GM12878 (cell line): ENCODE measurements around the gene IGIP. TPM values are rescaled to one million over a fixed set of nuclear protein-coding genes. Genes with fewer than 3 reads are reported as not detected.

Experiments used
- ATAC-seq: fragments of 200-7000 bp; cut with Tn5 transposase; 3 replicates; pipeline ENCODE4 v1.9.1; 2020; ENCODE audit warnings: mild to moderate bottlenecking, moderate library complexity
- BruUV-seq: library from RNA; stranded (reverse); fragments of 400-500 nt; replicated peaks from 2 replicates; lab custom pipeline; 2021; lab: Mats Ljungman, UMichigan
- CTCF ChIA-PET: fragments of 300-600 bp; sonication (Branson Sonifier 250); formaldehyde crosslinking; extraction: SDS; loops from one replicate; lab custom pipeline; 2021; ENCODE audit warnings: inconsistent platforms; lab: Yijun Ruan, JAX
- POLR2A ChIA-PET: fragments of 350-600 bp; formaldehyde crosslinking; extraction: SDS; loops from one replicate; lab custom pipeline; 2021; ENCODE audit warnings: inconsistent platforms; lab: Charles Lee
- RAD21 ChIA-PET: fragments of 300-600 bp; sonication (Branson Sonifier 250); formaldehyde crosslinking; loops from one replicate; lab custom pipeline; 2023; ENCODE audit warnings: antibody characterized with exemption; ENCODE audit not compliant: unreplicated experiment; lab: Charles Lee
- SMC1A ChIA-PET: fragments of 300-600 bp; sonication (Branson Sonifier 250); formaldehyde crosslinking; loops from one replicate; lab custom pipeline; 2023; ENCODE audit not compliant: unreplicated experiment, uncharacterized antibody; lab: Charles Lee
- DNase-seq: peaks from one replicate; pipeline ENCODE4 v3.0.0-alpha.2; 2011; ENCODE audit warnings: low read depth, low spot score
- FAIRE-seq: peaks from 3 replicates; lab custom pipeline; 2011; peaks lifted over from hg19 to GRCh38; lab: Jason Lieb, UNC
- H2AFZ ChIP-seq: 2 replicates; pipeline ENCODE4 v1.6.0; 2011; ENCODE audit warnings: low read depth, low read length, control low read depth; ENCODE audit not compliant: control insufficient read depth
- H3K27ac ChIP-seq: 2 replicates; pipeline ENCODE4 v1.5.1; 2011; ENCODE audit warnings: control low read depth; ENCODE audit not compliant: control insufficient read depth, insufficient read depth
- H3K27me3 ChIP-seq, 2 experiments: replicated peaks in 1 of 2; 2 replicates each; pipeline versions ENCODE4 v1.6.0 to v1.6.1; 2011; ENCODE audit warnings: low read length in 1 of 2; ENCODE audit not compliant: control insufficient read depth in 2 of 2, insufficient read depth in 2 of 2
- H3K36me3 ChIP-seq, 2 experiments: 2 replicates each; pipeline ENCODE4 v1.5.1; 2011; ENCODE audit warnings: low read length in 1 of 2; ENCODE audit not compliant: control insufficient read depth in 2 of 2, insufficient read depth in 2 of 2
- H3K4me1 ChIP-seq: 2 replicates; pipeline ENCODE4 v1.6.1; 2011; ENCODE audit warnings: mild to moderate bottlenecking, low read length, moderate library complexity, mixed read lengths; ENCODE audit not compliant: control insufficient read depth, insufficient read depth
- H3K4me2 ChIP-seq: 2 replicates; pipeline ENCODE4 v1.6.0; 2011; ENCODE audit warnings: control low read depth; ENCODE audit not compliant: control insufficient read depth, insufficient read depth
- H3K4me3 ChIP-seq: fragments of 200-600 bp; sonication (generic); 2 replicates; pipeline ENCODE4 v1.5.1; 2016
- H3K79me2 ChIP-seq: 2 replicates; pipeline ENCODE4 v1.6.0; 2011; ENCODE audit warnings: low read length; ENCODE audit not compliant: control insufficient read depth, insufficient read depth
- H3K9ac ChIP-seq: 2 replicates; pipeline ENCODE4 v1.8.0; 2011; ENCODE audit warnings: low read length, control low read depth, mixed read lengths; ENCODE audit not compliant: control insufficient read depth, insufficient read depth
- H3K9me3 ChIP-seq: replicated peaks from 3 replicates; pipeline ENCODE4 v1.5.1; 2011; ENCODE audit warnings: mild to moderate bottlenecking, low read length; ENCODE audit not compliant: control insufficient read depth, insufficient read depth
- H4K20me1 ChIP-seq: 2 replicates; pipeline ENCODE4 v1.6.0; 2011; ENCODE audit not compliant: control insufficient read depth, insufficient read depth
- ETV6 ChIP-seq, 2 experiments: fragments of 450-650 bp in 1 of 2; IDR thresholded peaks in 1 of 2; conservative IDR thresholded peaks in 1 of 2; 2 replicates each; pipeline ENCODE4 v1.6.1; 2014; ENCODE audit warnings: antibody characterized with exemption in 1 of 2, borderline replicate concordance in 1 of 2, low read depth in 1 of 2, mild to moderate bottlenecking in 1 of 2, moderate library complexity in 1 of 2
- EZH2 ChIP-seq: IDR thresholded peaks from 2 replicates; pipeline ENCODE4 v1.6.1; 2012; ENCODE audit warnings: low read depth, mild to moderate bottlenecking, control low read depth, inconsistent platforms, low read length, borderline replicate concordance; ENCODE audit not compliant: control insufficient read depth
- IKZF2 ChIP-seq, 2 experiments: fragments of 450-650 bp; IDR thresholded peaks; 2 replicates each; pipeline ENCODE4 v1.6.1; 2017; ENCODE audit warnings: mild to moderate bottlenecking in 2 of 2, moderate library complexity in 2 of 2
- KAT2A ChIP-seq: conservative IDR thresholded peaks from 2 replicates; pipeline ENCODE4 v1.6.1; 2011; ENCODE audit warnings: low read depth, low read length; ENCODE audit not compliant: control insufficient read depth
- MXI1 ChIP-seq: fragments of 150-350 bp; IDR thresholded peaks from 2 replicates; pipeline ENCODE4 v1.6.1; 2011; ENCODE audit warnings: low read depth, mild to moderate bottlenecking, inconsistent platforms, low read length, improper control_type of control experiment
- SMC3 ChIP-seq: IDR thresholded peaks from 2 replicates; pipeline ENCODE4 v1.6.1; 2011; ENCODE audit warnings: low read length, improper control_type of control experiment, borderline replicate concordance
- TCF12 ChIP-seq: IDR thresholded peaks from 2 replicates; pipeline ENCODE4 v1.6.1; 2011; ENCODE audit warnings: low read depth, mild to moderate bottlenecking, low read length
- YY1 ChIP-seq: IDR thresholded peaks from 2 replicates; pipeline ENCODE4 v1.6.1; 2011; ENCODE audit warnings: low read depth, mild to moderate bottlenecking, low read length
- ZBTB11 ChIP-seq: fragments of 450-650 bp; formaldehyde crosslinking; IDR thresholded peaks from 2 replicates; pipeline ENCODE4 v1.5.0; 2022; ENCODE audit warnings: mild to moderate bottlenecking, missing genetic modification characterization
- WGBS: methylation state at CpG from one replicate; pipeline ENCODE4 v1.1.6; 2016; ENCODE audit warnings: low lambda C conversion rate; ENCODE audit not compliant: insufficient replicate concordance, insufficient coverage; ENCODE audit errors: missing lambda C conversion rate; 5-methylcytosine and 5-hydroxymethylcytosine counted together
- in situ Hi-C: fragments of 300-500 bp; cut with MboI; formaldehyde crosslinking; loops from 9 replicates; pipeline ENCODE4 v1.14.3; 2018; ENCODE audit warnings: mixed read lengths
- intact Hi-C: fragments of 100-400 bp; cut with micrococcal nuclease; formaldehyde crosslinking; loops from one replicate; pipeline ENCODE4 v1.14.2; 2022; ENCODE audit not compliant: unreplicated experiment
- polyA plus RNA-seq, 11 experiments: library from polyadenylated mRNA; depleted of rRNA in 4 of 11; unstranded in 6 of 11; stranded (reverse) in 5 of 11; fragments of >200 nt; fragmentation: Nextera tagmentation in 4 of 11; fragmentation: Illumina TruSeq in 1 of 11; extraction: Ambion mirVana in 4 of 11; extraction: Trizol in 1 of 11; gene quantifications; 1 replicate in 1 of 11; 2 replicates in 10 of 11; pipeline versions ENCODE4 v1.2.1 to v1.2.3, GENCODE V29; 2011 to 2016; ENCODE audit warnings: inconsistent platforms in 2 of 11, missing spikeins in 2 of 11, low read depth in 1 of 11
- total RNA-seq, 4 experiments: library from RNA; depleted of rRNA in 3 of 4; stranded (reverse); fragments of >200 nt in 3 of 4; fragmentation: Illumina TruSeq in 1 of 4; extraction: Trizol in 1 of 4; gene quantifications; 2 replicates each; pipeline versions ENCODE4 v1.2.1 to v1.2.3, GENCODE V29; 2013 to 2021

IGIP gene
- total and polyA plus RNA-seq, 10 of the 15 experiments (the other 5 are each of a cell fraction or from before 2014, with no cell fraction given): 0.58 to 3.3 (median 1.9) TPM

GRCh38 chr5:140147460-140147859 is 21.7 kb downstream of the IGIP start (continued):
- TF ChIP-seq ETV6 (conservative IDR thresholded peaks at IDR 0.05 in 1 of 2, IDR thresholded peaks at IDR 0.05 in 1 of 2; ENCODE audit: borderline replicate concordance in 1 of 2, low read depth in 1 of 2): no peak
- no peak for TF ChIP-seq MXI1
- no peak for TF ChIP-seq KAT2A
- TF ChIP-seq IKZF2 (IDR thresholded peaks at IDR 0.05): no peak
- no peak for TF ChIP-seq EZH2

- whole genome bisulfite sequencing: 79% methylated on average over 5 of the region's 6 CpGs
- Histone ChIP-seq H3K4me1 (peaks cover 6% of the 10 kb centered on the region; the same call in 1 of the 2 replicates), H3K27me3 (peaks cover 6% of the 10 kb centered on the region in 2 experiments; a peak in 3 of 4 replicates), H3K79me2 (no peaks in the 10 kb centered on the region), H4K20me1 (peaks cover 4% of the 10 kb centered on the region; the same call in 1 of the 2 replicates), H3K9ac (no peak overlapping the region), H2AFZ (no peak overlapping the region), H3K27ac (no peak overlapping the region), H3K4me2 (no peak overlapping the region), H3K36me3 (no peaks in the 10 kb centered on the region)
- ChIA-PET SMC1A (no interaction called here), POLR2A (no interaction called here), CTCF (interaction anchor here (0.6 to 19.8 kb wide), 2 partner anchors 75 to 618 kb away, joined by 3 to 353 read pairs; no protein-coding TSS in a partner anchor)
- DNase-seq (no peak), FAIRE-seq (no peak)
- in situ Hi-C loops: no loop called here
- no TSS peak for BruUV-seq
- TF ChIP-seq ZBTB11: no peak
- no peak for TF ChIP-seq ETV6 (conservative IDR thresholded peaks at IDR 0.05 in 1 of 2, IDR thresholded peaks at IDR 0.05 in 1 of 2; ENCODE audit: borderline replicate concordance in 1 of 2, low read depth in 1 of 2)
- no peak for TF ChIP-seq TCF12
- no peak for TF ChIP-seq SMC3
- no peak for TF ChIP-seq YY1
- TF ChIP-seq, all 136 proteins: peak for 0
- no peaks in the 10 kb centered on the region for H3K9me3 ChIP-seq
- RAD21 ChIA-PET: interaction anchor here (1.7 kb wide), 1 partner anchor 76 kb away, joined by 5 read pairs; no protein-coding TSS in a partner anchor
- H3K4me3 ChIP-seq: no peak overlapping the region
- intact Hi-C loops: no loop called here
- ATAC-seq: no peak
These were observed 22.8 kb downstream of the IGIP start for GRCh38 chr5:140148508-140148907.
